Bronchus fibroblast of lung (primary cell): ENCODE measurements around the gene FBXW12. TPM values are rescaled to one million over a fixed set of nuclear protein-coding genes. Genes with fewer than 3 reads are reported as not detected.

Source experiments
- total RNA-seq: library from RNA; depleted of rRNA; stranded (reverse); fragments of >200 nt; gene quantifications from 2 replicates; pipeline ENCODE4 v1.2.3, GENCODE V29; 2015

Gene FBXW12
- not detected in 2 replicates for total RNA-seq

GRCh38 chr3:48371651-48372376 lies at the start of gene FBXW12:
Gene FBXW12, plus strand, starts transcription at chr3:48372219. Its CDS starts 549 bp downstream, at chr3:48372768.

DNA sequence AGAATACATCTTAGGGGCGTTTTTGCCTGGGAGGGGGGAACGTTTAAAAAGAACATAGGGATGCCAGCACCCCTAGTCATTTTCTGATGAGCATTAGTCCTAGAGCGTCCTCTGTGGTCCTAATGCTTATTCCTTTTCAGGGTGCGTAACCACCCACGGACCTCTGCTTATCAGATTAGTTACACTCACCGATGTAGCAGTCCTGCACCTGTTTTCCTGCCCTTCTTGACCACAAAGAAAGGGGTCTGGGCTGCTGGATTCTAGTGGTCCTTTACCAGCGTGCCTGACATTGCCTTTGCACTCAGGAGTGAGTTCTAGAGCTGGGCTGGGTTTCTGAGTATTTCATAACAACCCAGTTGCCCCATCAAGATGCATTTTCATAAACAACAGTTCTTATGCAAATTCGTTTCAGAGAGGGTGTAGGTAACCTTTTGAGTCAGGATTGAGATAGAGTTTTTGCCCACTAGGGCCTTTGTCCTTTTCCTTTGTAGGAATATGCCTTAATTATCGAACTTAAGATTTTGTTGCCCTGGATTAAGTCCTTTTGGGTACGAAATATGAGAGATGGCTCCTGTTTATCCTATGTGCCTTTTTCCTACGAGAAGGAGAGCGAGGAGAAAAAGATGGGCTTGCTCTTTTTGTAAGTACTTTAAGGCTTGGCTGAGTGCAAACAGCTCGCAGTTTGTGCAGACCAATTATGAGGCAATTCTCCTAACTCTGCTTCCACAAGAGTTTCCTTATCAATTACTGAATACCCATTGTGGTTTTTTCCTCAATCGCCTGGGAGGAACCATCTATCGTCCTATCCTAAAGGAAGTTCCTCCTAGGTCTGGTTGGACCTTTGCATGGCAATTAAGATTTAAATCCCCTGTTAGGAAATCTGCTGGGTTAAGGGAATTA lies 38.4 kb upstream of the FBXW12 start, which contains the start of gene SPINK8:
TSS of gene SPINK8 (minus strand) at position 316 of the 900 bp plus-strand sequence. CDS start 5,320 bp downstream, outside the sequence.

GRCh38 chr3:48429960-48430707 lies 58.1 kb downstream of the FBXW12 start, which contains the start of gene PLXNB1:
Gene PLXNB1, minus strand, starts transcription at chr3:48430086. Its CDS starts 5,475 bp downstream, at chr3:48424611.

DNA sequence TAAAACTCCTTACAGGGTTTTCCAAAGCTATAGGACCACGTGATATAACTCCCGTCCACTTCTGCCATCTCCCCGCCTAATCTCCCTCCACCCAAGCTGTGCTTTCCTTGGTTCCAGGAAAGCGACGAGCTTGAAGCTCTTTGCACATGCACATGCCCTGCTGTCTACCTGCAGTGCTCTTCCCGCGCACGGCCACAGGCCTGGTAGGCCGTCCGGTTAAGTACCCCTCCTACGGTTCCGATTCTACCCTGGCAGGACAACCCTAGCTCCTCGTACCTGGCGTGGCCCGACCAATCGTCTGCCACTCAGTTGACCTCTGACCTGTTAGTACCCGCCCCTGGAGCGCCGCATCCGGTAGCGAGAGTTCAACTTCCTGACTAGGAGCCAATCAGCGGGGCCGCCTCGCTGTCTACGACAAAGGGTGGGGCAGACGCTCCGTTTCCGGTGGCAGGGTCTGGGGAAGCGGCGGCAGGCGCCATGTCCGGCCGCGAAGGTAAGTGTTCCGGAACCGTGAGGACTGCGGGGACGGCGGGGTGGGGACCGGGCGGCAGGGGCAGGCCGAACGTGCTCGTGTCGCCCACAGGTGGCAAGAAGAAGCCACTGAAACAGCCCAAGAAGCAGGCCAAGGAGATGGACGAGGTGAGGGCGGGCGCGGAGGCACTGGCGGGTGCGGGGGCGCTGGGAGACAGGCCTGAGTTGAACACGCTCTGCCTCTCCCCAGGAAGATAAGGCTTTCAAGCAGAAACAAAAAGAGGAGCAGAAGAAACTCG lies 68.0 kb downstream of the FBXW12 start, which contains the start of the genes CCDC51 and TMA7:
TSS of gene CCDC51 (minus strand) at position 300 of the 770 bp plus-strand sequence. CDS start 4,991 bp downstream, outside the sequence.
TSS of gene TMA7 (plus strand) at position 438 of the 770 bp plus-strand sequence. CDS start at position 478, 40 bp downstream.

Other genes with a start within 250 kb of the FBXW12 start
- gene CDC25A, start 183.8 kb upstream of the FBXW12 start, total RNA-seq: 10.4 and 16.5 TPM in 2 replicates
- not detected in 2 replicates for gene CAMP, start 148.7 kb upstream of the FBXW12 start, total RNA-seq
- gene ZNF589, start 131.1 kb upstream of the FBXW12 start, total RNA-seq: 1.8 TPM in 2 replicates
- gene NME6, start 70.9 kb upstream of the FBXW12 start, total RNA-seq: 24.9 and 28.1 TPM in 2 replicates
- not detected in 2 replicates for gene SPINK8, start 38.6 kb upstream of the FBXW12 start, total RNA-seq
- 23.3 and 32.1 TPM in 2 replicates for gene PLXNB1, start 57.9 kb downstream of the FBXW12 start, total RNA-seq
- gene CCDC51, start 67.9 kb downstream of the FBXW12 start, total RNA-seq: 17.0 and 18.9 TPM in 2 replicates
- gene TMA7, start 68.0 kb downstream of the FBXW12 start, total RNA-seq: 317 and 443 TPM in 2 replicates
- gene ATRIP, start 74.5 kb downstream of the FBXW12 start, total RNA-seq: 8.1 and 9.4 TPM in 2 replicates
- gene SHISA5, start 132.0 kb downstream of the FBXW12 start, total RNA-seq: 157 and 171 TPM in 2 replicates
- gene PFKFB4, start 184.6 kb downstream of the FBXW12 start, total RNA-seq: 8.9 and 12.3 TPM in 2 replicates
- gene UCN2, start 191.6 kb downstream of the FBXW12 start, total RNA-seq: 1.7 and 1.9 TPM in 2 replicates
- gene COL7A1, start 223.1 kb downstream of the FBXW12 start, total RNA-seq: 22.1 and 29.3 TPM in 2 replicates
- 311 and 400 TPM in 2 replicates for gene UQCRC1, start 237.4 kb downstream of the FBXW12 start, total RNA-seq
- not detected in 2 replicates for gene TMEM89, start 249.6 kb downstream of the FBXW12 start, total RNA-seq